SK-N-SH (cell line): ENCODE data around the gene ZNF415. TPM values are rescaled to one million over a fixed set of nuclear protein-coding genes. Genes with fewer than 3 reads are reported as not detected.

Experiments
- CTCF ChIA-PET: fragments of 300-600, 350-600 bp; formaldehyde crosslinking; extraction: SDS; loops from one replicate; lab custom pipeline; 2021; lab: Yijun Ruan, JAX
- POLR2A ChIA-PET: fragments of 350-600 bp; sonication (Branson Sonifier 250); formaldehyde crosslinking; extraction: SDS; loops from one replicate; lab custom pipeline; 2020; ENCODE audit warnings: antibody characterized with exemption, inconsistent platforms; lab: Yijun Ruan, JAX
- DNase-seq: peaks from one replicate; pipeline ENCODE4 v3.0.0; 2012
- H2AFZ ChIP-seq: fragments of 200-600 bp; sonication (generic); 2 replicates; pipeline ENCODE4 v1.8.1; 2016; ENCODE audit warnings: antibody characterized with exemption, mild to moderate bottlenecking, low read depth
- H3F3A ChIP-seq: fragments of 200-600 bp; sonication (generic); replicated peaks from 2 replicates; pipeline ENCODE3; 2016; ENCODE audit warnings: antibody characterized with exemption, mild to moderate bottlenecking; ENCODE audit not compliant: insufficient read depth
- H3K27ac ChIP-seq, 2 experiments: fragments of 200-500 bp in 1 of 2; fragments of 200-600 bp in 1 of 2; sonication (Bioruptor generic) in 1 of 2; sonication (generic), shearing (Covaris generic) in 1 of 2; 2 replicates each; pipeline versions ENCODE4 v1.5.1 to v1.6.1; 2014 to 2016; ENCODE audit warnings: low read depth in 2 of 2, inconsistent platforms in 1 of 2, low read length in 1 of 2, mild to moderate bottlenecking in 1 of 2, mixed read lengths in 1 of 2
- H3K27me3 ChIP-seq: fragments of 200-600 bp; sonication (generic), shearing (Covaris generic); 2 replicates; pipeline ENCODE4 v1.6.1; 2016; ENCODE audit warnings: mixed run types; ENCODE audit not compliant: insufficient read depth
- H3K36me3 ChIP-seq, 2 experiments: fragments of 200-500 bp in 1 of 2; fragments of 200-600 bp in 1 of 2; sonication (Bioruptor generic) in 1 of 2; sonication (generic) in 1 of 2; replicated peaks in 1 of 2; 2 replicates each; pipeline versions ENCODE3 to v1.5.1; 2014 to 2016; ENCODE audit warnings: low read length in 1 of 2, mild to moderate bottlenecking in 1 of 2; ENCODE audit not compliant: insufficient read depth in 2 of 2, control insufficient read depth in 1 of 2
- H3K4me1 ChIP-seq, 2 experiments: fragments of 200-500 bp in 1 of 2; fragments of 200-600 bp in 1 of 2; sonication (Bioruptor generic) in 1 of 2; sonication (generic), shearing (Covaris generic) in 1 of 2; 2 replicates each; pipeline versions ENCODE4 v1.5.1 to v1.6.1; 2014 to 2016; ENCODE audit warnings: low read depth in 1 of 2, low read length in 1 of 2, mixed run types in 1 of 2; ENCODE audit not compliant: insufficient read depth in 2 of 2, control insufficient read depth in 1 of 2
- H3K4me2 ChIP-seq: fragments of 200-600 bp; sonication (generic), shearing (Covaris generic); 2 replicates; pipeline ENCODE4 v1.6.1; 2017; ENCODE audit warnings: mixed run types
- H3K4me3 ChIP-seq, 2 experiments: fragments of 200-500 bp in 1 of 2; fragments of 200-600 bp in 1 of 2; sonication (Bioruptor generic) in 1 of 2; sonication (generic), shearing (Covaris generic) in 1 of 2; 2 replicates each; pipeline versions ENCODE4 v1.5.1 to v1.8.1; 2014 to 2016; ENCODE audit warnings: low read depth in 2 of 2, inconsistent platforms in 1 of 2, low read length in 1 of 2, mild to moderate bottlenecking in 1 of 2, mixed read lengths in 1 of 2, moderate library complexity in 1 of 2
- H3K79me2 ChIP-seq: fragments of 200-600 bp; sonication (generic); 2 replicates; pipeline ENCODE4 v1.8.1; 2017; ENCODE audit warnings: mild to moderate bottlenecking; ENCODE audit not compliant: insufficient read depth
- H3K9ac ChIP-seq: fragments of 200-600 bp; sonication (generic); 2 replicates; pipeline ENCODE4 v1.6.1; 2017; ENCODE audit warnings: mixed run types
- H3K9me2 ChIP-seq: fragments of 200-600 bp; sonication (generic); 2 replicates; pipeline ENCODE4 v1.6.1; 2017; ENCODE audit warnings: mixed run types
- H3K9me3 ChIP-seq: fragments of 200-600 bp; sonication (generic); 2 replicates; pipeline ENCODE4 v1.6.1; 2017; ENCODE audit warnings: mixed run types, mild to moderate bottlenecking, moderate library complexity
- H4K20me1 ChIP-seq: fragments of 200-600 bp; sonication (generic); 2 replicates; pipeline ENCODE4 v1.6.1; 2017; ENCODE audit warnings: mild to moderate bottlenecking, mixed run types; ENCODE audit not compliant: insufficient read depth
- CHD2 ChIP-seq: fragments of 150-350 bp; IDR thresholded peaks from 2 replicates; pipeline ENCODE4 v1.6.1; 2018; ENCODE audit warnings: low read length; ENCODE audit not compliant: partially characterized antibody
- CTCF ChIP-seq: fragments of 200-600 bp; sonication (generic); IDR thresholded peaks from 2 replicates; pipeline ENCODE4 v1.6.1; 2017; ENCODE audit warnings: antibody characterized with exemption, mild to moderate bottlenecking, moderate library complexity
- EP300 ChIP-seq, 2 experiments: IDR thresholded peaks; 2 replicates each; pipeline versions ENCODE4 v1.4.0 to v1.6.1; 2012; ENCODE audit warnings: borderline replicate concordance in 1 of 2, low read depth in 1 of 2, low read length in 1 of 2
- EZH2phosphoT487 ChIP-seq: fragments of 200-600 bp; sonication (generic); IDR thresholded peaks from 2 replicates; pipeline ENCODE4 v1.6.1; 2017; ENCODE audit warnings: low read depth, mixed run types, mild to moderate bottlenecking, antibody characterized with exemption, moderate library complexity, borderline replicate concordance
- FOSL2 ChIP-seq: IDR thresholded peaks from 2 replicates; pipeline ENCODE4 v1.4.0; 2012; ENCODE audit warnings: low read depth, mild to moderate bottlenecking, moderate library complexity, borderline replicate concordance
- FOXJ3 ChIP-seq: sonication (generic); formaldehyde crosslinking; IDR thresholded peaks from 2 replicates; pipeline ENCODE4 v1.5.1; 2020; ENCODE audit warnings: mild to moderate bottlenecking, missing genetic modification reagents
- GABPA ChIP-seq: IDR thresholded peaks from 2 replicates; pipeline ENCODE4 v1.4.0; 2012; ENCODE audit warnings: low read depth, mild to moderate bottlenecking
- GATA2 ChIP-seq: sonication (generic); formaldehyde crosslinking; IDR thresholded peaks from 2 replicates; pipeline ENCODE4 v1.5.0; 2020; ENCODE audit warnings: mild to moderate bottlenecking, missing genetic modification reagents
- MAX ChIP-seq: IDR thresholded peaks from 2 replicates; pipeline ENCODE4 v1.4.0; 2012; ENCODE audit warnings: low read depth
- MEF2A ChIP-seq: IDR thresholded peaks from 2 replicates; pipeline ENCODE4 v1.4.0; 2012; ENCODE audit warnings: low read depth, borderline replicate concordance
- MXI1 ChIP-seq: IDR thresholded peaks from 2 replicates; pipeline ENCODE4 v1.6.1; 2012; ENCODE audit warnings: mild to moderate bottlenecking, low read depth, low read length, improper control_type of control experiment
- NRF1 ChIP-seq: IDR thresholded peaks from 2 replicates; pipeline ENCODE4 v1.6.1; 2012; ENCODE audit warnings: low read depth, mild to moderate bottlenecking, low read length
- POLR2AphosphoS5 ChIP-seq: IDR thresholded peaks from 2 replicates; pipeline ENCODE4 v1.6.1; 2012; ENCODE audit warnings: low read depth, low read length
- RAD21 ChIP-seq: IDR thresholded peaks from 2 replicates; pipeline ENCODE4 v1.6.1; 2012; ENCODE audit warnings: mild to moderate bottlenecking, low read length
- RCOR1 ChIP-seq: fragments of 150-350 bp; IDR thresholded peaks from 2 replicates; pipeline ENCODE4 v1.6.1; 2017; ENCODE audit warnings: antibody characterized with exemption, low read length
- SMC3 ChIP-seq: IDR thresholded peaks from 2 replicates; pipeline ENCODE4 v1.6.1; 2012; ENCODE audit warnings: low read depth, low read length, improper control_type of control experiment
- USF1 ChIP-seq: IDR thresholded peaks from 2 replicates; pipeline ENCODE4 v1.4.0; 2012; ENCODE audit warnings: low read depth, borderline replicate concordance
- USF2 ChIP-seq: fragments of 150-350 bp; IDR thresholded peaks from 2 replicates; pipeline ENCODE4 v1.6.1; 2017; ENCODE audit warnings: antibody characterized with exemption, low read length, low read depth, borderline replicate concordance
- YY1 ChIP-seq: IDR thresholded peaks from 2 replicates; pipeline ENCODE4 v1.4.0; 2012; ENCODE audit warnings: low read depth, mild to moderate bottlenecking
- WGBS: methylation state at CpG from one replicate; pipeline ENCODE4 v1.1.6; 2017; ENCODE audit warnings: low lambda C conversion rate; 5-methylcytosine and 5-hydroxymethylcytosine counted together
- polyA plus RNA-seq, 3 experiments: library from polyadenylated mRNA; depleted of rRNA; stranded (reverse); fragments of >200 nt; gene quantifications; 2 replicates each; pipeline ENCODE4 v1.2.3, GENCODE V29; 2012

ZNF415 gene
- polyA plus RNA-seq, 1 of the 3 experiments (the other 2 are of a cell fraction) = 1.6 TPM

- H3K4me3 ChIP-seq = no peak overlapping the region
- H3K9ac ChIP-seq = no peak overlapping the region
- H3F3A ChIP-seq = no peaks in the 10 kb centered on the region
- TF ChIP-seq RCOR1 (no peak), EP300 (IDR thresholded peaks at IDR 0.05; ENCODE audit: borderline replicate concordance in 1 of 2, low read depth in 1 of 2, low read length in 1 of 2) (no peak), MXI1 (no peak)
- no peak overlapping the region for H3K27ac ChIP-seq
- H3K9me2 ChIP-seq = no peaks in the 10 kb centered on the region
- peaks cover 4 to 16% of the 10 kb centered on the region in 2 experiments for H3K36me3 ChIP-seq
- no peaks in the 10 kb centered on the region for H4K20me1 ChIP-seq
- WGBS = 76% methylated on average over 3 of the region's 3 CpGs
- peaks cover 14% of the 10 kb centered on the region; the same call in 1 of the 2 replicates for H3K9me3 ChIP-seq
- no peaks in the 10 kb centered on the region for H3K79me2 ChIP-seq
- POLR2A ChIA-PET = no interaction called here
- no peak overlapping the region for H2AFZ ChIP-seq
- no peak overlapping the region for H3K4me2 ChIP-seq
- DNase-seq = no peak
- peaks cover 0 to 5% of the 10 kb centered on the region in 2 experiments; a peak in 1 of 4 replicates for H3K4me1 ChIP-seq
- CTCF ChIA-PET = no interaction called here
- H3K27me3 ChIP-seq = no peaks in the 10 kb centered on the region
Measured at GRCh38 chr19:53136432-53136831, 3.7 kb upstream of the ZNF415 start.

- Histone ChIP-seq H3K36me3 (no peaks in the 10 kb centered on the region), H3K79me2 (no peaks in the 10 kb centered on the region), H3F3A (no peaks in the 10 kb centered on the region), H2AFZ (no peak overlapping the region), H4K20me1 (no peaks in the 10 kb centered on the region), H3K4me1 (peaks cover 0 to 5% of the 10 kb centered on the region in 2 experiments; a peak in 1 of 4 replicates), H3K9me3 (no peaks in the 10 kb centered on the region; the same call in 1 of the 2 replicates), H3K27ac (no peak overlapping the region), H3K4me2 (peak overlapping the region; percentile 44; the same call in 1 of the 2 replicates), H3K9me2 (no peaks in the 10 kb centered on the region), H3K4me3 (peak overlapping the region; percentile 54 to 61; a peak in 2 of 4 replicates), H3K9ac (no peak overlapping the region), H3K27me3 (no peaks in the 10 kb centered on the region)
- TF ChIP-seq FOXJ3 (CRISPR knock-in tag) (no peak), RCOR1 (no peak), SMC3 (no peak), GATA2 (CRISPR knock-in tag) (no peak), EP300 (IDR thresholded peaks at IDR 0.05; ENCODE audit: borderline replicate concordance in 1 of 2, low read depth in 1 of 2, low read length in 1 of 2) (no peak), CHD2 (no peak), USF1 (no peak), POLR2AphosphoS5 (no peak), RAD21 (no peak), CTCF (no peak), MXI1 (no peak), USF2 (no peak), NRF1 (no peak), MEF2A (no peak), GABPA (no peak), EZH2phosphoT487 (no peak), YY1 (no peak), FOSL2 (no peak), MAX (no peak)
- POLR2A ChIA-PET = no interaction called here
- peak; percentile 27 for DNase-seq
- 48% methylated on average over 6 of the region's 6 CpGs for WGBS
- CTCF ChIA-PET = no interaction called here
Measured at GRCh38 chr19:53131727-53132126, 983 bp downstream of the ZNF415 start.
